NCI-H2227 (cell line): ENCODE data around the gene ATP13A4.

Experiments
- DNase-seq: peaks from one replicate; lab custom pipeline; 2025; ENCODE audit not compliant: unreplicated experiment; lab: John Stamatoyannopoulos, UW

ATP13A4 gene

GRCh38 chr3:193498215-193498614 lies 56.5 kb downstream of the ATP13A4 start:
- DNase-seq: no peak

- no peak for DNase-seq
Observed at GRCh38 chr3:193496658-193497057, 58.0 kb downstream of the ATP13A4 start.

- no peak for DNase-seq
Observed at GRCh38 chr3:193491026-193491425, 63.7 kb downstream of the ATP13A4 start.

GRCh38 chr3:193490580-193490979 lies 64.1 kb downstream of the ATP13A4 start:
- DNase-seq: no peak

GRCh38 chr3:193489949-193490348 lies 64.7 kb downstream of the ATP13A4 start:
- DNase-seq: no peak

GRCh38 chr3:193488741-193489140 lies 66.0 kb downstream of the ATP13A4 start:
- DNase-seq: no peak

- no peak for DNase-seq
Observed at GRCh38 chr3:193483988-193484539, 70.6 kb downstream of the ATP13A4 start.

- DNase-seq: no peak
Observed at GRCh38 chr3:193481436-193481835, 73.3 kb downstream of the ATP13A4 start.

- no peak for DNase-seq
Observed at GRCh38 chr3:193474446-193474845, 80.2 kb downstream of the ATP13A4 start.

GRCh38 chr3:193470710-193471109 lies 84.0 kb downstream of the ATP13A4 start:
- DNase-seq: no peak

GRCh38 chr3:193465992-193466608 lies 88.6 kb downstream of the ATP13A4 start:
- DNase-seq: no peak

- DNase-seq: no peak
Observed at GRCh38 chr3:193464889-193465288, 89.8 kb downstream of the ATP13A4 start.

GRCh38 chr3:193457526-193457925 lies 97.2 kb downstream of the ATP13A4 start:
- no peak for DNase-seq

- no peak for DNase-seq
Observed at GRCh38 chr3:193452338-193452737, 102.4 kb downstream of the ATP13A4 start.

- DNase-seq: no peak
Observed at GRCh38 chr3:193451902-193452301, 102.8 kb downstream of the ATP13A4 start.

GRCh38 chr3:193446965-193447602 lies 107.6 kb downstream of the ATP13A4 start:
- DNase-seq: no peak

GRCh38 chr3:193439423-193439822 lies 115.3 kb downstream of the ATP13A4 start:
- DNase-seq: no peak

GRCh38 chr3:193418576-193419373 lies 135.9 kb downstream of the ATP13A4 start:
- no peak for DNase-seq

- DNase-seq: no peak
Observed at GRCh38 chr3:193416629-193417028, 138.1 kb downstream of the ATP13A4 start.

- no peak for DNase-seq
Observed at GRCh38 chr3:193407688-193408087, 147.0 kb downstream of the ATP13A4 start.

GRCh38 chr3:193407112-193407511 lies 147.6 kb downstream of the ATP13A4 start:
- no peak for DNase-seq

GRCh38 chr3:193403307-193403706 lies 151.4 kb downstream of the ATP13A4 start:
- DNase-seq: no peak
